Activated effector memory CD4-positive, alpha-beta T cell treated with Interleukin-2 at 50 U/mL for 16 hours (primary cell): ENCODE results near the gene EXD3.
"Not testable (repeated sequence)": the region's sequence is repeated elsewhere in the genome, so short reads cannot be mapped to it uniquely, and the experiment has no call there.

Experiments used
- DNase-seq: peaks from one replicate; pipeline ENCODE4 v3.0.0-alpha.2; 2020

Gene EXD3

DNA sequence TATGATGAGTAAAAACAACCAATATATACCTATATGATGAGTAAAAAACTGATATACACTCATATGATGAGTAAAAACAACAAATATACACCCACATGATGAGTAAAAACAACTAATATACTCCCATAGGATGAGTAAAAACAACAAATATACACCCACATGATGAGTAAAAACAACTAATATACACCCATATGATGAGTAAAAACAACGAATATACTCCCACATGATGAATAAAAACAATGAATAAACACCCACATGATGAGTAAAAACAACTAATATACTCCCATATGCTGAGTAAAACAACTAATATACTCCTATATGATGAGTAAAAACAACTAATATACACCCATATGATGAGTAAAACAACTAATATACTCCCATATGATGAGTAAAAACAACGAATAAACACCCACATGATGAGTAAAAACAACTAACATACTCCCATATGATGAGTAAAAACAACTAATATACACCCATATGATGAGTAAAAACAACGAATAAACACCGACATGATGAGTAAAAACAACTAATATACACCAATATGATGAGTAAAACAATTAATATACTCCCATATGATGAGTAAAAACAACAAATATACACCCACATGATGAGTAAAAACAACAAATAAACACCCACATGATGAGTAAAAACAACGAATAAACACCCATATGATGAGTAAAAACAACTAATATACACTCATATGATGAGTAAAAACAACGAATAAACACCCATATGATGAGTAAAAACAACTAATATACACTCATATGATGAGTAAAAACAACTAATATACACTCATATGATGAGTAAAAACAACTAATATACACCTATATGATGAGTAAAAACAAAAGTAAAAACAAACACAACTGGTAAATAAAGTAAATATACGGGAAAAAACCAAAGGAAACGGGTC lies 95.1 kb downstream of the EXD3 start:
- not testable (repeated sequence) for DNase-seq

DNA sequence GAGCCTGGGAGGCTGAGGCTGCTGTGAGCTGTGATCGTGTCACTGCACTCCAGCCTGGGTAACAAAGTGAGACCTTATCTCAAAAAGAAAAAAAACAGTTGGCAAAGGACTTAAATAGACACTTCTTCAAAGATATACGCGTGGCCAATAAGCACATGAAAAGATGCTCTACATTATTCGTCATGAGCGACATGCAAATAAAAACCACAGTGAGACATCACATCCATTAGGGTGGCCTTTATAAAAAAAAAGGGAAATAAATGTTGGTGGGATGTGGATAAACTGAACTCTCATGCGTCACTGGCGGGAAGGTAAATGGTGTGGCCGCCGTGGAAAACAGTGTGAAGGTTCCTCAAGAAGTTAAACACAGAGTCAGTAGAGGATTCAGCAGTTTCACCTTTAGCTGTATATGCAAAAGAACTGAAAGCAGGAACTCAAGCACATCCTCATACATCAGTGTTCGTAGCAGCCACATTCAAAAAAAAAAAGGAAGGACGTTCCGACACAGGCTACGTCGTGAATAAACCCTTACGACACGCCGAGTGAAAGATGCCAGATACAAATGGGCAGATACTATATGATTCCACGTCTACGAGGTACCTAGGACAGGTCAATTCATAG lies 96.4 kb downstream of the EXD3 start:
- no peak for DNase-seq

- DNase-seq: no peak
Observed at GRCh38 chr9:137325799-137326198, 97.2 kb downstream of the EXD3 start.

GRCh38 chr9:137325124-137325523 lies 97.8 kb downstream of the EXD3 start:
- DNase-seq: no peak

- no peak for DNase-seq
Observed at GRCh38 chr9:137323531-137324331, 99.2 kb downstream of the EXD3 start.

DNA sequence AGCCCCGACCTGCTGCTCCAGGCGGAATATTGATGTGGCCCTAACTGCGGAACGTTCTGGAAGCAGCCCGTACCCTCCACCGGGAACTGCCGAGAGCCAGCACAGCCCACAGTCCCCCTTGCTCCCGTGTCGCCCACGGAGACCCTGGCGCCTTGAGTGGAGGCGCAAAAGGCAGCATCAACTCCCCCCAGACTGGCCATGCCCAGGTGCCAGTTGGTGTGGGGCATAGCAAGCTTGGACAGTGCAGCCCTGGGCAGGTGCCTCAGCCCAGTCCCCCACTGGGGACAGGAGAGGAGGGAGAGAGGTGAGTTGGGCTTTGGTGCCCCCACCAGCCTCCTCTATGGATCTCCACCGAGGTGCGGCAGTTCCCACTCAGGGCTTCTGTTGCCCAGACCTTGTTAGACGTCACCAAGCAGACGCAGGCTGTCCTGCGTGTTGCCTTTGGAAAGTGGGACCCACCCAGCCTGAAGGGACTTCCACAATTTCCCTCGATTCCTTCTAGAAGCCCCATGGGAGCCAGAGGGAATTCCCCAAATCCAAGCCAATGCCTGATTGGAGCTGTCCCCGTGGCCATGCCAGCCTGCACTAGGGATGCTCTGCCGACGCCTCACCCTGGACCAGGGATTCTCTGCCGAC lies 101.1 kb downstream of the EXD3 start:
- DNase-seq: no peak

GRCh38 chr9:137320555-137321384 lies 102.2 kb downstream of the EXD3 start:
- no peak for DNase-seq

GRCh38 chr9:137319739-137320551 lies 103.0 kb downstream of the EXD3 start:
- no peak for DNase-seq

- DNase-seq: no peak
Observed at GRCh38 chr9:137319011-137319738, 103.8 kb downstream of the EXD3 start.

DNA sequence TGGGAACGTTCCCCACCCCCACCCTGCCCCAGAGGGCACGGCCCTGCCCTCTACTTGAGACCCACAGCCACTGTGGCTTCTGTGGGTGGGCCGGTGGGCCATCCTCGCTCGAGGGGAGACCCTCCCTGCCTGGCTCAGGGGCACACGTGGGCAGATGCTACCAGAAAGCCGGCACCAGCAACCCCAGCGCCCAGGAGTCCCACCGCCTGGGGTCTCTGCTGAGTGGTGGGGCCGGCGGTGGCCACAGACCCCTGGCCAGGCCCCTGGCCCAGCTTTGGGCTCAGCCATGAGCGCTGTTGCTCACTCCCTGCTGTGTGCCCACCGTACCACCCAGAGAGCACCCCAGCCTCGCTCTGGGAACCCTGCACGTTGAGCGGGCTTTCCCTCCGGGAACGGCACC lies 104.4 kb downstream of the EXD3 start:
- no peak for DNase-seq

DNA sequence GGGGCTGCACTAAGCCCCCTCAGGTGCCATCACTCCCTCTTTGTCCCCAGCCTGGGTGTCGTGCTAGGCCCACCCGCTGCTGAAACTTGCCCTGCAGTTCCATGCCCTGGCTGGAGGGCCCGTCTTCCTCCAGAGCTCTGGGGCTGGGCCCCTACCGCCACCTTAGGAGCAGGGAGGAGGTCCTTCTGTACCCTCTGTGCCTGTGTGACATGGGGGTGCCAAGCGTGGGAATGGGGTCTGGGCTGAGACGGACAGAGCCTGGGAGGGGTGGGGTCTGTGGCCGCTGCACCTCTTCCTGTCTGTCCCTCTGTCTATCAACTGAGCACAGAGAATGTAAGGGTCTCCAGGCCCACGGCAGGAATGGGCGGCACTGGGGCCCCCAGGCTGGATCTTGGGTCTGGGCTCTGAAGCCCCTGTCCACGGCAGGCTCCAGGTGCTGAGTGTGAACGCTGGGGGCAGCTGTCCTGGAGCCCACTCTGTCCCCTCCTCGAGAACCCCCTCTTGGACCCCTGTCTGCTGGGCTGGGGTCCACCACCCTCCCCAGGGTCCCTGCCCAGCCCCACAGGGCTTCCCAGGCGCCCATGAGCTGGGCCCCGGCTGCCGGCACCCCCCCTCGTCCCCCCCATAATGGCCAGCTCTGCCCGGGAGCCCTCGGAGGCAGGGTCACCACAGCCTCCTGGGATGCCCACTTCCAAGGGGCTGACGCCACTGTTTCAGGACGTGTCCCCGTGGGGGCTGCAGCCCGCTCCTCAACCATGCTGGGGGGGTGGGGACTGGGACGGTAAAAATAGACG lies 105.0 kb downstream of the EXD3 start:
- DNase-seq: no peak

- no peak for DNase-seq
Observed at GRCh38 chr9:137317021-137317717, 105.8 kb downstream of the EXD3 start.

GRCh38 chr9:137316012-137316981 lies 106.7 kb downstream of the EXD3 start:
- DNase-seq: no peak

GRCh38 chr9:137315581-137316011 lies 107.4 kb downstream of the EXD3 start:
- no peak for DNase-seq

DNA sequence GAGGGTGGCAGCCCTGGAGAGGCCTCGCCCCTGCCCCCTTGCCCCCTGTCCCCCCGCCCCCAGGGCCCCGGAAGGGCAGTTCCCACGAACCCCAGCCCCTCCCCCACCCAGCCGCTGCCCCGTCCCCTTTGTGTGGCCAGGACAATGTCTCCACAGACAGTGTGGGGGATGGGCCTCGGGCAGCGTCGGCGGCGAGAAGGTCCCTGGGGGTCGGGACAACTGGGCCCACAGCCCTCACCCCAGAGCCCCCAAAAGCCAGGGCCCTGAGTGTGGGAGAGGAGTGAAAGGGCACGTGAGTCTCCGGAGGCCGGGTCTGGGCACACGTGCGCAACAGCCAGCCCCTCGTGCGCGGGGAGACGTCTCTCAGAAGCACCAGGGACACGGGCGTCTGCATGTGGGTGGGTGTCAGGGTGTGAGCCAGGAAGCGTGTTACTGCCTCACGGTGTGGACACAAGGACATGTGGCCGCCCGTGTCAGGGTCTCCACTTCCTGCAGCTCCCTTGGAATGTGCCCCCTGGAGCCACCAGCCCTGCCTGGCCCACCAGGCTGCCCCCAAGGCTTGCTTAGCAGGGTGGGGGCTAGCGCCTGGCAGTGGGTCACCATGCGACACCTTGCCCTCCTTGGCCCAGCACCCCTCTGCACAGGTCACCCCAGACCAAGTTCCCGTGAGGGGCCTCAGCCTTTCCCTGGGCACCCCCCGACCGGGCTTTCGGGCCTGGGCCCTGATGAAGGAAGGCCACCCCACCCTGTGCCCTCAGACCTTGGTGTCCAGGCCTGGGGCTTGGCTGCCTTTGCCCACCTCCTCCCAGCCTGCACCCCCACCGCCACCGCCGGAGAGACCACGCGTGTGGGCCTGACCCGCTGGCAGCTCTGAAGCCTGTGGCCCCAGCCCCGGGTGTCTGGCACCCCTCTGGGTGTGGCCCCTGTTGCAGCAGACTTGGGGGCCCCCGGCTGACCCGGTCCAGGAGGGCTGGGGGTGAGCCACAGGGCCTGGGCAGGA lies 108.1 kb downstream of the EXD3 start:
- DNase-seq: no peak

GRCh38 chr9:137313956-137314560 lies 108.9 kb downstream of the EXD3 start:
- no peak for DNase-seq
